Ishikawa (cell line): ENCODE measurements around the gene HCN4.

Experiments
- CEBPB ChIP-seq: IDR thresholded peaks from 2 replicates; pipeline ENCODE4 v1.6.1; 2012
- MAX ChIP-seq: IDR thresholded peaks from 2 replicates; pipeline ENCODE4 v1.6.1; 2012
- REST ChIP-seq: IDR thresholded peaks from 2 replicates; pipeline ENCODE4 v1.6.1; 2012; ENCODE audit warnings: low read depth, mild to moderate bottlenecking
- TEAD4 ChIP-seq: IDR thresholded peaks from 2 replicates; pipeline ENCODE4 v1.6.1; 2012
- YY1 ChIP-seq: IDR thresholded peaks from 2 replicates; pipeline ENCODE4 v1.6.1; 2012; ENCODE audit warnings: low read depth

- TF ChIP-seq MAX (no peak), YY1 (no peak), REST (no peak), TEAD4 (no peak), CEBPB (no peak)
Measured at GRCh38 chr15:73340502-73341192, 28.1 kb downstream of the HCN4 start.
